Activated CD8-positive, alpha-beta T cell treated with anti-CD3 and anti-CD28 coated beads for 36 hours (primary cell): ENCODE measurements around the gene HELT. TPM values are rescaled to one million over a fixed set of nuclear protein-coding genes. Genes with fewer than 3 reads are reported as not detected.
"Not testable (repeated sequence)": the region's sequence is repeated elsewhere in the genome, so short reads cannot be mapped to it uniquely, and the experiment has no call there.

Experiments used
- ATAC-seq: fragments of 200-7000 bp; cut with Tn5 transposase; one replicate; pipeline ENCODE4 v1.10.0; 2021; ENCODE audit warnings: mild to moderate bottlenecking, moderate library complexity
- CTCF ChIA-PET: fragments of 350-600 bp; sonication (Branson Sonifier 250); formaldehyde crosslinking; loops from one replicate; lab custom pipeline; 2021; ENCODE audit warnings: antibody characterized with exemption; lab: Charles Lee
- POLR2A ChIA-PET: fragments of 350-600 bp; sonication (Branson Sonifier 250); formaldehyde crosslinking; loops from one replicate; lab custom pipeline; 2021; ENCODE audit warnings: antibody characterized with exemption; lab: Charles Lee
- DNase-seq: peaks from one replicate; pipeline ENCODE4 v3.0.0-alpha.2; 2020
- H3K27ac Mint-ChIP-seq: one replicate; pipeline ENCODE4 v1.8.0; 2021; ENCODE audit warnings: mild to moderate bottlenecking, mixed read lengths
- H3K27me3 Mint-ChIP-seq: one replicate; pipeline ENCODE4 v1.8.0; 2021; ENCODE audit warnings: mixed read lengths
- H3K36me3 Mint-ChIP-seq: one replicate; pipeline ENCODE4 v1.8.0; 2021; ENCODE audit warnings: low read depth, mixed read lengths
- H3K4me1 Mint-ChIP-seq: one replicate; pipeline ENCODE4 v1.8.0; 2021; ENCODE audit warnings: low read depth, mixed read lengths
- H3K4me3 Mint-ChIP-seq: one replicate; pipeline ENCODE4 v1.8.0; 2021; ENCODE audit warnings: mild to moderate bottlenecking, moderate library complexity, mixed read lengths
- H3K9me3 Mint-ChIP-seq: one replicate; pipeline ENCODE4 v1.8.0; 2021; ENCODE audit warnings: mixed read lengths
- CTCF ChIP-seq: fragments of 200-600 bp; IDR thresholded peaks from one replicate; pipeline ENCODE4 v1.8.0; 2022; ENCODE audit warnings: antibody characterized with exemption, mild to moderate bottlenecking
- intact Hi-C: fragments of 100-400 bp; cut with micrococcal nuclease; formaldehyde crosslinking; loops from one replicate; pipeline ENCODE4 v1.10.0; 2022
- total RNA-seq, 2 experiments: library from RNA; stranded (reverse); gene quantifications; one replicate each; pipeline ENCODE4 v1.2.3, GENCODE V29; 2021

The HELT gene
- not detected for total RNA-seq

- peak; percentile 19 for DNase-seq
- intact Hi-C loops: no loop called here
- peaks cover 86% of the 10 kb centered on the region for H3K27me3 Mint-ChIP-seq
- H3K4me3 Mint-ChIP-seq: no peak within 1 kb of the TSS
- no peaks in the 10 kb centered on the region for H3K9me3 Mint-ChIP-seq
- no peak within 1 kb of the TSS for H3K27ac Mint-ChIP-seq
- no peak for TF ChIP-seq CTCF
- no peak for ATAC-seq
- POLR2A ChIA-PET: no interaction called here
- no peaks in the 10 kb centered on the region for H3K36me3 Mint-ChIP-seq
- CTCF ChIA-PET: interaction anchor here (1.0 to 1.1 kb wide), 2 partner anchors 13 to 21 kb away, joined by 3 to 6 read pairs; no protein-coding TSS in a partner anchor
- peaks cover 7% of the 10 kb centered on the region for H3K4me1 Mint-ChIP-seq
Measured at GRCh38 chr4:185017964-185018772, at the start of gene HELT. HELT (plus strand) TSS chr4:185018490; CDS start chr4:185018929, 439 bp downstream.

GRCh38 chr4:184968784-184969201 is 49.5 kb upstream of the HELT start:
- Mint-ChIP-seq H3K27ac (no peak overlapping the region), H3K9me3 (peaks cover 18% of the 10 kb centered on the region), H3K36me3 (peaks cover 6% of the 10 kb centered on the region), H3K4me1 (peaks cover 5% of the 10 kb centered on the region), H3K4me3 (no peak overlapping the region), H3K27me3 (peaks cover 8% of the 10 kb centered on the region)
- POLR2A ChIA-PET: no interaction called here
- DNase-seq: no peak
- no peak for TF ChIP-seq CTCF
- intact Hi-C loops: no loop called here
- no peak for ATAC-seq
- CTCF ChIA-PET: no interaction called here

- Mint-ChIP-seq H3K27me3 (peaks cover 8% of the 10 kb centered on the region), H3K4me1 (peaks cover 5% of the 10 kb centered on the region), H3K27ac (no peak overlapping the region), H3K36me3 (peaks cover 6% of the 10 kb centered on the region), H3K4me3 (no peak overlapping the region), H3K9me3 (peaks cover 18% of the 10 kb centered on the region)
- POLR2A ChIA-PET: no interaction called here
- intact Hi-C loops: no loop called here
- DNase-seq (no peak), ATAC-seq (no peak)
- TF ChIP-seq CTCF: no peak
- CTCF ChIA-PET: no interaction called here
Measured at GRCh38 chr4:184969610-184970009, 48.7 kb upstream of the HELT start.

GRCh38 chr4:184972991-184973390 is 45.3 kb upstream of the HELT start:
- ChIA-PET POLR2A (no interaction called here), CTCF (no interaction called here)
- Mint-ChIP-seq H3K4me1 (no peaks in the 10 kb centered on the region), H3K27ac (no peak overlapping the region), H3K36me3 (no peaks in the 10 kb centered on the region), H3K4me3 (no peak overlapping the region), H3K9me3 (peaks cover 12% of the 10 kb centered on the region), H3K27me3 (peaks cover 11% of the 10 kb centered on the region)
- DNase-seq: no peak
- no peak for TF ChIP-seq CTCF
- ATAC-seq: no peak
- intact Hi-C loops: no loop called here

GRCh38 chr4:184976348-184976747 is 41.9 kb upstream of the HELT start:
- H3K27ac Mint-ChIP-seq, DNase-seq, H3K4me3 Mint-ChIP-seq, H3K36me3 Mint-ChIP-seq, ATAC-seq, POLR2A ChIA-PET, CTCF ChIA-PET, H3K9me3 Mint-ChIP-seq, H3K4me1 Mint-ChIP-seq, intact Hi-C loops: not testable (repeated sequence)
- peaks cover 11% of the 10 kb centered on the region for H3K27me3 Mint-ChIP-seq
